Choroid plexus epithelial cell (primary cell): Measurements from ENCODE around the gene LMO4.
A peak's percentile ranks its signal among the peaks of the same experiment; 100 is the strongest.

Source experiments
- DNase-seq: peaks from one replicate; pipeline ENCODE4 v3.0.0-alpha.2; 2010; ENCODE audit warnings: low read depth
- H3K4me3 ChIP-seq: 2 replicates; pipeline ENCODE4 v1.5.1; 2011; ENCODE audit warnings: low read depth, mild to moderate bottlenecking, control low read depth, low read length, moderate library complexity
- CTCF ChIP-seq: conservative IDR thresholded peaks from 2 replicates; pipeline ENCODE4 v1.5.1; 2011; ENCODE audit warnings: low read depth, mild to moderate bottlenecking, control low read depth, inconsistent platforms, low read length, moderate library complexity

LMO4 gene

GRCh38 chr1:87333692-87334347 lies 5.1 kb downstream of the LMO4 start:
- peak overlapping the region; percentile 75 for H3K4me3 ChIP-seq
- no peak for DNase-seq
- no peak for TF ChIP-seq CTCF

GRCh38 chr1:87334351-87335174 lies 5.9 kb downstream of the LMO4 start:
- DNase-seq: peak; percentile 14
- peak; percentile 24 for TF ChIP-seq CTCF
- H3K4me3 ChIP-seq: peak overlapping the region; percentile 75

DNA sequence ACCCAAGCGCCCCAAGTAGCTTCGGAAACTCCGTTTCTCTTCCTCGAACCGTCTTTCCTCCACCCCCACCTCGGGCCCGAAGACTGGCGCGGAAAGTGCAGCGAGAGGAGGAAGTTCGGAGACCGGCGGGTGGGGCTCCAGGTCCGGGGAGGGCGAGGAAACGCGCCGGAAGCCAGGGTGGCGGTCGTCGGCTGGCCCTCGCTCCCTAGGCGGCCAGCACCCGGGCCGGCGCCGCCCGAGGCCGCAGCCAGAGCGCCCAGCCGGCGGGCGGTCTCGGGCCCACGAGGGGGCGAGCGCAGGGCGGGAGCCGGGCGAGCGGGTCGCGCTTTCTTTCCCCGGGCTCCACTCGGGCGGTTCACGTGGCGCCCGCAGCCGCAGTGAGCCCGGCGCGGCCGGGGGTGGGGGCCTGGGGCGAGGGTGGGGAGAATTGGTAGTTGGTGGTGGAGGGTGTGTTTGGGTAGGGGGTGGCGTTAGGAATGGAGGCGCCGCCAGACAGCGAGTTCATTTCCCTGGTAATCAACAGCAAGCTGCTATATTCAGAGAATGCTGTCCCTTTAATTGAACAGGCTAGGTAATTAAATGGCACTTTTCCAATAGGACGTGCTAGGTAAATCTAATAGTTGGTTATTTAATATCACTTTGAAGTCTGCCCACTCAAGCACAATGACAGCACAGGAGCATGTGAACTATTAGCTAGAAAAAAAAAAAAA lies 6.7 kb downstream of the LMO4 start:
- peak overlapping the region; percentile 75 for H3K4me3 ChIP-seq
- peak; percentile 21 for DNase-seq
- TF ChIP-seq CTCF: no peak

- no peak for DNase-seq
- no peak overlapping the region for H3K4me3 ChIP-seq
- TF ChIP-seq CTCF: no peak
These were observed 8.0 kb downstream of the LMO4 start for GRCh38 chr1:87336623-87337067.

DNA sequence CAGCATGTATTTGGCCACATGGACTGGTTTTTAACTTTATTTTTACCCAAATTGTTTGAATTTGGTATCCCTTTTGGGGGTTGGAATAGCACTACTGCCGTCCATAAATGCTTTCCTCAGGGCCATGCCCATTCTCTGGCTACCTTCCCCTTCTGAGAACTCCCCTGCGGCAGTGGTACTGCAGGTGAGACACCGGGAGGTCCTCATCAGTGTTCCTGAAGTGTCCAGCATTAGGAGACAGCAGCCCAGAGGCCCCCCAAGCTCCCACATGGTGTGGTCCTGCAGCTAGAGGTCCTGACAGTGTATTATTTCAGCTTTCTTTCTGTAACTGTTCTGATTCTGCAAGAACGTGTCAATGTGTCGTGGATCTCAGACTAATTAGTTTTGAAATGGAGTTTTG lies 8.9 kb downstream of the LMO4 start:
- TF ChIP-seq CTCF: no peak
- no peak for DNase-seq
- H3K4me3 ChIP-seq: no peak overlapping the region

DNA sequence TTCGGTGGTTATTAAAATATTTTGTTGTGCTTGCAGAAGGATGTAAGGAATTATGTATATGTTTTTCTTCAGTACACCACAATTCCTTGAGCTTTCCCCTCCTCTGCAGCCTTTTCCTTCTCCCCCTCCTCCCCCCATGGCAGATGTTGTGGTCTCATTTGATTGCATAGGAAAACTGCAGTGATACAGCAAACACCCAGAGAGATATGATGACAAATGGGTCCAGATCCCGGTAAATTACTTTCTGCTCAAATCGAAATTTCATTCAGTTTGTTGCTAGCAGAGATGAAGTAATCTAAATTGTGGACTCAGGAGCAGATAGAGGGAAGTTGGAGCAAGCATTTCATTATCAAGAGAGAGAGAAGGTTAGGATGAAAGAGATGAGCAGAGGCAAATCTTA lies 9.9 kb downstream of the LMO4 start:
- no peak for DNase-seq
- no peak for TF ChIP-seq CTCF
- H3K4me3 ChIP-seq: no peak overlapping the region
